CD4-positive, alpha-beta T cell treated with Interleukin-15 for 1 hour (primary cell): Measurements from ENCODE around the gene MRPS24.
"Not testable (repeated sequence)": the region's sequence is repeated elsewhere in the genome, so short reads cannot be mapped to it uniquely, and the experiment has no call there.

Experiments
- DNase-seq: peaks from one replicate; pipeline ENCODE4 v3.0.0-alpha.2; 2020

Gene MRPS24

DNA sequence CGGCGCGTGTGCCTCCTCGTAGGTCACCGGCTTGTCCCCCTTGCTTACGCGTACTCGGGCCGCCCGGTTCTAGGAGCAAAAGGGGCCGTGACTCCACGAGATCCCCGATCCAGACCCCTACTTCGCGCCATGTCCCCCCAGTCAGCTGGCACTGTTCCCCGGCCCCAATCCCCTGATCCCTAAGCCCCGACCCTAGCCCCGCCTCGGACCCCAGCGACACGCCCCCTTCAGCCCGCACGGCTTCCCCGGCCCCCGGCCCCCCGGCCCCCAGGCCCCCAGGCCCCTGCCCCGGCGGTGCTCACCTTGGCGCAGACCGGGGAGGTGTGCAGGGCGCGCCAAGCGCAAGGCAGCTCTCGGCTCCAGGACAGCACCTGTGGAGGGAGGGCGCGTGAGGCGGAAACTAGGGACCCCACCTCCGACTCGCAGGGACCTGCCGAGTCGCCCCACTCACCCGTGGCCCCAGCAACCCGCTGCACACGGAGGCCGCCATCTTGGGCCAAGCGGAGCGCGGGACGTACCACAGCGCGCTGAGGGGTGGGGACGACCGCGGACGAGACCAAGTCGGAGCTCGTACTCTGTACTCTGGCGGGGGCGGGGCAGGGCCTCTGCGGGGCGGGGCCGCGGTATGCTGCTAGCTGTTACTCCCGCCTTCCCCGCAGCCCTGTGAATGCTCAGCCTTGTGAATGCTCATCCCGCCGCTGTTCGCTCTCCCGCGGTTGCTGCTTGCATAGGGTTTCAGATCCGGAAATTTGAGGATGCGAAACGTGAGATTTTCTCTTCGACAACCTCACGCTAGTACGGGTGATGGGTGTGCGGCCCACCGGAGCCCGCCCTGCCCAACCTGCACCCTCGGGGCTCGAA lies at the start of gene MRPS24:
TSS of gene MRPS24 (minus strand) at position 512 of the 861 bp plus-strand sequence. CDS start at position 490, 22 bp downstream.
- DNase-seq: peak; percentile 94

DNA sequence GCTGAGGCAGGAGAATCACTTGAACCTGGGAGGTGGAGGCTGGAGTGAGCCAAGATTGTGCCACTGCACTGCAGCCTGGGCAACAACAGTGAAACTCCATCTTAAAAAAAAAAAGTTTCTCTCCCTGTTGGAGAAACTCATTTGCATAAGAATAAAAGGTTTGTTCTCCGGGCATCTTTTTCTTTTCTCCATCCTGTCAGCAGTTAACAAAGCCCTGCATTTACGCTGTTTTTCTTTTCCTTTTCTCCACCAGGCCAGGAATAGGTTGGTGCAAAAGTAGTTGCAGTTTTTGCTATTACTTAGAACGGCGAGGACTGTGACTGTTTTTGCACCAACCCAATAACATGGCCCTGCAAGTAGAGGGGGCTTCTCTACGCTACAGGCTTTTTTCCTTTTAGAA lies 46.6 kb upstream of the MRPS24 start:
- DNase-seq: no peak

DNA sequence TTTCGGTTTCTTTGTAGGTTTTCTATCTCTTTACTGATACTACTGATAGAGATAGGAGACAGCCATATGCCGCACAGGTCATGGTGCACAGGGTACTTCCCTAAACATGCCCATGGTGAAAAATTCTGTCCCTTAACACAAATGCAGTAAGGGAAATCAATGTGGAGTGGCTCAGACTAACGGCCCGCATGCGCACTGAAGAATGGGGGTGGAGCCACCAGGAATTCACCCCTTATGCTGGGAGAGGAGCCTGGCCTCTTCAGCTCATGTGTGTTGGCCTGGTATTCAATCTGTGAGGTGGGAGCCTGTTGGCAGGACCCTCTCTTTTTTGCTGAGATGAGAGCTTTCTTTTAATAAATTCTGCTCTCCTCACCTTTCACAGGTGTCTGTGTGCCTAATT lies 45.5 kb upstream of the MRPS24 start:
- DNase-seq: no peak

DNA sequence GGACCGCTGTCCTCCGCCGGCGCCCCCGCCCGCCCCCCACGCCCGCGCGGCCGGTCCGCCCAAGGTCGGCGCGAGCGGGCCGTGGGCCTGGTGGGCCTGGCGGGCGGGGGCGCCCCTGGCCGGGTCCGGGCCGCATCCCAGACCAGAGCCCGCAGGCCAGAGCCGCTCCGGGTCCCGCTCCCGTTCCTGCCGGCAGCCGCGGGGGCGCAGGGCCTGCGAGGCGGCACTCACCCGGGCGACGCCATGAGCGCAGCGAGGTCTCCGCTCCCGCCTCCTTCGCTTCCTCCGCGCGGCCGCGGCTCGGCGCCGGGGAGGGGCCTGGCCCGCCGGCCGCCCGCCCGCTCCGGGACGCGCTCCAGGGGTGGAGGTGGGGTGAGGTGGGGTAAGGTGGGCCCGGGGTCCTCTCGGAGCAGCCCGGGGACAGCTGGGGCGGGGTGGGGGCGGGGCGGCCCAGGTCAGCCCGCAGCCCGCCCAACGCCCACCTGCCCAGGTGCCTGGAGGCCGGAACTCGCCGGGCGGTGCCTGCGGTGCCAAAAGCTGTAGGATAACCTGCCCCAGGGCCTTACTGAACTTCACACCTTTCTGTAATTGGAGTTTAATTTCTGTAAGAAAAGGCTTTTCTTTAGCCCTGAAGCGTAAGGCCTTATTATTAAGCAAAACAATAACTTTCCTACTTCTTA lies 37.2 kb upstream of the MRPS24 start, which contains the start of gene URGCP:
TSS of gene URGCP (minus strand) at position 266 of the 680 bp plus-strand sequence. CDS start at position 245, 21 bp downstream.
- peak; percentile 40 for DNase-seq

DNA sequence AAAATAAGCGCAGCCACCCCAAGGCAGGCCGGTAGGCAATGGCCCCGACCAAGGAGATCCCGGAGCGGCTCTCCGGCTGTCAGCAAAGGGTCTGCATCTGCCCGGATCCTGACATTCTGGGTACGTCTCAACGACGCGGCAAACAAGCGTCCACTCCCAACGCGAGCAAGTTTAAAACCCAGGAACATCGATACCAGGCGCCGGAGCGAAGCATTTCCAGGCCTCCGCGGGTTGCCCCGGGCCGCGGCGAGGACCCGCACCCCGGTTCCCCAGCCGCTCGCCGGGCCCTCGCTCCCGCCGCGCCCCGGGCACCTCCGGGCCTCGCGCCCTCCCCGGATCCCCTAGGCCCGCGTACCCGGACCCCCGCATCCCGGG lies 36.6 kb upstream of the MRPS24 start:
- no peak for DNase-seq

DNA sequence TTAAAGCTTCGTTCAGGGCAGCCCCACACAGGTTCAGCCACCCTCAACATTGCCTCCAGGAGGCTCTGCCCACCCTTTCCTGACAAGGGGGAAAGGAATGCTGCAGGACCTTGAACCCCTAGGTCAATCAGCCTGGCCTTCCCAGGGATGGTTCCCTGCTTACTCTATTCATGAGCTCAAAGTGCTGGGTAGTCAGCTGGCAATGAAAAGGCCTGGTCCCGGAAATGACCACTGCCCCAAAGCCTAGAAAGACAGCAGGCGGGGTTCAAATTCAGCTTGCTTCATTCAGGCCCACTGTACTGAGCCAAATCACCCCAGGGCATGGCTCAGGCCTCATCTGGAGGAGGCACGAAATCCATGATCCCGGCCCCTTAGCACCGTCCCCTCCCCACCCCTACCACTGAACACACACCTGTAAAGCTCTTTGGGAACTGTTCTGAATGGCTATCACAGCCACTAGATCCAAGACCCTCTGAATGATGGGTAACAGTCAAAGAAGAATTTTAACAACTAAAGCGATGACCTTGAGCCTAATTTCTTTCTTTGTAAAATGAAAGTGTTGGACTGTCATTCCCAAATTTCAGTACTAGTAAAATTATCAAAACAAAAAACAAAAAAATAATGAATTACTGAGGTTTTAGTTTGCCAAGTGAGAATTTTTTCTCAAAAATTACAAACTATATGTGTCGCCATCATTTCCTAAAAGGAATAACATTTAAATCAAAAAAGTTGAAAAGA lies 36.1 kb upstream of the MRPS24 start:
- no peak for DNase-seq

DNA sequence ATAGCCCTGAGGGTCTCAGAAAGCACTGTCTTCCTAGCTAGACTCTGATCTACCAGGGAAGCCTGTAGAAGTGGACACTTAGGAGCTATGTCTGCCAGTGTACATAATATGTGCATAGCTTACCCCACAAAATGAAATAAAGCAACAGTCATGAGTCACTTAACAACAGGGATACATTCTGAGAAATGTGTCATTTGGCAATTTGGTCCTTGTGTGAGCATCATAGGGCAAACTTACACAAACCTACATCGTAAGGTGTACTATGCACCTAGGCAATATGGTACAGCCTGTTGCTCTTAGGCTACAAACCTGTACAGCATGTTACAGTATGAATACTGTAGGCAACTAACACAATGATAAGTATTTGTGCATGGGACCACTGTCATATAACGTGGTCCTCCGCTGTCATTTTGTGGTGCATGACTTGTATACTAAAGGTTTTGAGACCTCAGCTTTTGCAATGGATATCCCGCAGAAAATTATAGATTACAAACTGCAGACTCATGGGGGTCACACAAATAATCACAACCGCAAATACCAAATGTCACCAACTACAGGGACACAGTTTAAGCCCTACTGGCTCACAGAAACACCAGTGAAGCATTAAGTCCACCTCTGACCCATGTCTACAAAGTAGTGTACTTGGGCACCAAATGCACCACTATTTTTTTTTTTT lies 35.4 kb upstream of the MRPS24 start:
- no peak for DNase-seq

DNA sequence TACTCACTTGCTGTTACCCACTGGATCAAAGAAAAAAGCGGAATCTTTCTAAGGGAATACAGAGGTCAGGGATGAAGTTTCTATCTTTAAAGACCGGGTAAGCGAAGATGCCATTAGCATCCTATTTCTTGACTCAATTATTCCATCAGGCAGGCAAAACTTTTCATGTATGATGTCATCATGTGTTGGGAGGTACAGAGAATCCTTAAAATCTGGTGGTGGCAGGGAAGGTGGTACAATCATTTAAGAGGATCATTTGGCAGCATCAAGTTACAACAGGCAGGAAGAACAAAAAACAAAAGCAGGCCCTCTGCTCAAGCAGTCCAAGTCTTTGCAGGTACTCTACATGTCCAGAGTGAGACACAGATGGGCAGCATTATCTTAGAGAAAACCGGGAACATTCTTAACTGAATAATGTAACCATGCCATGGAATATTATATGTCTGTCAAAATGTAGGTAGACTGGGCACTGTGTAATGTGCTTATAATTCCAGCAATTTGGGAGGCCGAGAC lies 33.3 kb upstream of the MRPS24 start:
- DNase-seq: no peak

DNA sequence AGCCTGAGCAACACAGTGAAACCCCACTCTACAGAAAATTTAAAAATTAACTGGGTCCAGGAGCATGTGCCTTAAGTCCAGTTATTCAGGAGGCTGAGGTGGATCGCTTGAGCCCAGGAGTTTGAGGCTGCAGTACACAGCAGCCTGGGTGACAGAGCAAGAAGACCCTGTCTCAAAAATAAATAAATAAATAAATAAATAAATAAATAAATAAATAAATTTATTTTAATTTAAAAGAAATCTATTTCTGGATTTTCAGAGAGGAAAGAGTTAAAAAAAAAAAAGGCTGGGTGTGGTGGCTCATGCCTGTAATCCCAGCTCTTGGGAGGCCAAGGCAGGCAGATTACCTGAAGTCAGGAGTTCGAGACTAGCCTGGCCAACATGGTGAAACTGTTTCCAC lies 29.3 kb upstream of the MRPS24 start:
- not testable (repeated sequence) for DNase-seq

DNA sequence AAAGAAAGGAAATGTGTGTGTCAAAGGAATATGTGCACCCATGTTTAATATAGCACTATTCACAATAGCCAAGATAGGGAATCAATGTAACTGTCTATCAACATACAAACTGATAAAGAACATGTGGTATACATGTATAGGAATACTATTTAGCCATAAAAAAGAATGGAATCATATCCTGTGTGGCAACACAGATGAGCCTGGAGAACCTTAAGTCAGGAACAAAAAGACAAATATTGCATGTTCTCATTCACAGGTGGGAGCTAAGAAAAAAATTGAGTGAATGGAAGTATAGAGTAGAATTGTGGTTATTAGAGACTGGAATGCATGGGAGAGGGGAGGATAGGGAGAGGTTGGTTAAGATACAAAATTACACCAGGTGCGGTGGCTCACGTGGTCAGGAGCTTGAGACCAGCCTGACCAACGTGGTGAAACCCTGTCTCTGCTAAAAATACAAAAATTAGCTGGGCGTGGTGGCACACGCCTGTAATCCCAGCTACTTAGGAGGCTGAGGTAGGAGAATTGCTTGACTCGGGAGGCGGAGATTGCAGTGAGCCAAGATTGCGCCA lies 26.6 kb upstream of the MRPS24 start:
- DNase-seq: no peak

DNA sequence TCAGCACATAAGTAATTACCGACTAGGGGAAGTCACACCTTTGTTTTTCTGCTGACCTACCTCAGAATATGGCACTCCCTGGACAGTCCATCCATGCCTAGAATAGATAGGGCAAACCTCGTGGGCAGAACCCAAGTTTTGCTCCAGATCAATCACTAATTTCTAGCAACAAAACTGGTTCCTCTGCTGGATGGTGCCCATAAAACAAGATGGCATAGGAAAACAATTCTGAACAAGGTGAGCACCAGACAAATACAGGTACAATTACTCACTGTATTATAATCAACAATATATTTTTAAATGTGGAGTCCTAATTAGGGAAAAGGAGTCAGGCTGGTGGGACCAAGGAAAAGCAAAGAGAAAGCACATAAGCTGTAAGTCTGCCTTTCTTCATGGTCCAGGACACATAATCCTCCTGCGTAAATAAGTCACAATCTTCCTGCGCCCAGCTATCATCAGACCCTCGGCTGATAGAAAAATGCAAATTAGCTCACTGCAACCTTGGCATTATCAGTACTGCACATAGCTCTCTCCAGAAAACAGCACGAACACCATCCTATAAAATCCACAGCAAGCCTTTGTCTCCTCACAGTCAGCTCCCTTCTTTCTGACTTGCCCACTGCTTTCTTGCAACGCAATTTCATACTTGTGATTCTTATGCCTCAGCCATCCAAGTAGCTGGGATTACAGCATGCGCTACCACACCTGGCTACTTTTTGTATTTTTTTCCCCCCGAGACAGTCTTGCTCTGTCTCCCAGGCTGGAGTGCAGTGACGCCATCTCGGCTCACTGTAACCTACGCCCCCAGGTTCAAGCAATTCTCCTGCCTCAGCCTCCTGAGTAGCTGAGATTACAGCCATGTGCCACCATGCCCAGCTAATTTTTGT lies 22.0 kb upstream of the MRPS24 start:
- no peak for DNase-seq

DNA sequence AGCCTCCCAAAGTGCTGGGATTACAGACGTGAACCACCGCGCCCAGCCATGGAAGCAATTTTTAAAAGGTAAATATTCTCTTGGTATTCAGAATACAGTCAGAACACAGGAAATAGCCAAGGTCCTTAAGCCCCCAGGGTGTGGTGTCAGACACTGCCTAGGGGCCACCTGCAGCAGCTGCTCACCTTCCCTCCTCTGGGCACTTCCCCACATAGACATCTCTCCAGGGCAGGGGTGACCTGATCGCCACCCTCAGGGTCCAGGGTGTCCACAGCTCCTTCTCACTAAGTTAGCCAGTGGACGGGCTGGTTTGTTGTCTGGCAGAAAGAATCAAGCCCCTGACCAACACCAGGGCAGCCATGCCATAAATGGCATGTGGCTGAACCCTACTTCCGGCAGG lies 21.2 kb upstream of the MRPS24 start:
- DNase-seq: no peak

DNA sequence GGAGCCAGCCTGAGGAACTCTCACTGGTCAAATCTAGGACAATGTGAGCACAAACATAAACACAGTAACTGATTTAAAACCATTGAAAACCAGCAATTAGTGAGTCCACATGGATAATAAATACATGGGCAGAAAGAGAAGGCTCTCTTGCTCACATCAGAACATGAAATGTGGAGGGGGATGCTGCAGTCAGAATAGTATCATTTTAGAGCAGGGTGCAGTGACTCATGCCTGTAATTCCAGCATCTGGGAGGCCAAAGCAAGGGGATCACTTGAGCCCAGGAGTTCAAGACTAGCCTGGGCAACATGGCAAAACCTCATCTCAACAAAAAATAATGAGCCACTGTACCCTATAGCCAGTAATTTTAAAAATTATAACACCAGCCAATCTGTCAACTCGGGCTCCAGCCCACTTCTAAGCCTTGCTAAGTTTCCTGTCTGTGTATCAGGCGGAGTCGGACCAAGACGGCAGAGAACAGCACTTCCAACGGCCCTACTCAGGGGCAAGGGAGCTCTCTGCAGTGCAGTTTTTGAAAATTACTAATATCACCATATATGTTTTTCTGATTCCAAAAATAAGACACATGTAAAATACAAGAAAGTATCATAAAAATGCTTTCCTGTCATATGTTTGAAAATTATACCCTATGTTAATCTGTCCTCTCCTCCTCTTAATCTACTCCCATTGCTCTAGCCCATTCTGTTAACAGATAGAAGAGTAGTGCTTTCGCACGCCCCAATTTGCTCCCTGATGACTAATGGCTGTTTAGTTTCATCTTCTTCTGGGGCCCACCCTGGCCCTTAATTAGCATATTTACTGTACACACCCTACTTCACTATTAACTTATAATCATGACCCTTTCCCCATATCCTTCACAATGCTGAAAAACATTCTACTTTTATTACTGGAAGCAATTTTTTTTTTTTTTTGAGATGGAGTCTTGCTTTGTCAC lies 20.0 kb upstream of the MRPS24 start:
- no peak for DNase-seq

DNA sequence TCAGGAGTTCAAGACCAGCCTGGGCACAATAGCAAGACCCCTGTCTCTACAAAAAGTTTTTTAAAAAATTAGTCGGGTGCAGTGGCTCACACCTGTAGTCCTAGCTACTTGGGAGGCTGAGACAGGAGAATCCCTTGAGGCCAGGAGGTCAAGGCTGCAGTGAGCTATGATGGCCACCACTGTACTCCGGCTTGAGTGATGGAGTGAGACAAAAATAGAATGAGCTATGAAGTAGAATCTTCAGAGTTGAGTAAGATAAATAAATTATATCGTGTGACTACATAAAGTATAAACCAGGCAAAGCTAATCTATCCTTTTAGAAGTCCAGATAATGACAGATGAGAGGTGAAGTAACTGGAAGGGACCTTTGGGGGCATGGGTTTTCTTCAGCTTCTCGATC lies 15.3 kb upstream of the MRPS24 start:
- DNase-seq: no peak

DNA sequence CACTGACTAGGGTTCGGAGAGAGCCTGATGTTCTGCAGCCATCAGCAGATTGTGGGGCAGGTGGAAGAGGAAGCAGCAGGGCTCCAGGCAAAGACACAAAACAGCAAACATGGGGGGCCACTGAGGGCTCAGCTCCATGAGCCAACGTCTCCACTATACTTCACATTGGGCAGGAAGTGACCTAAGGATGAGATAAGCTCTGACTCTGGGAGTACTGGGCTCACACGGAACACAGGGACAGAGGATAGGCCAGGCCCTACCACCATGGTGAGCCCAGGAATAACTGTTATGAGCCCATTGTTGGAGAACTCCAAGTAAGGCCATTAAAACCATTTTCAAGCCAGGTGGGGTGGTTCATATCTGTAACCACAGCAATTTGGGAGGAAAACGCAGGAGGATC lies 14.9 kb upstream of the MRPS24 start:
- DNase-seq: no peak

DNA sequence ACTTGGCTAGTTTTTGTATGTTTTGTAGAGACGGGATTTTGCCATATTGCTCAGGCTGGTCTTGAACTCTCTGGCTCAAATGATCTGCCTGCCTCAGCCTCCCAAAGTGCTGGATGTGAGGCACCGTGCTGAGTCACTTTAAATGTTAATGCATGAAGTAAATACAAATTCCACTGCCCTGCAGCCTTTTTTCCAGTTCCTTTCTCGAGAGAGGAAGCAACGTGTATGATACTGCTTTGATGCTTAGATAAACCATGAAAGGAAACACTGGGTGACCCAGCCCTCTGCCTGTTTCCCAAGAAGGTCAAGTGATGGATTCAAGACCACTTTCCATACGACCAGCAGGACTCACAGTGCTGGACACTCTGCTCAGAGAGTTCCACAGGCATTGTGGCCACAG lies 11.3 kb upstream of the MRPS24 start:
- no peak for DNase-seq

DNA sequence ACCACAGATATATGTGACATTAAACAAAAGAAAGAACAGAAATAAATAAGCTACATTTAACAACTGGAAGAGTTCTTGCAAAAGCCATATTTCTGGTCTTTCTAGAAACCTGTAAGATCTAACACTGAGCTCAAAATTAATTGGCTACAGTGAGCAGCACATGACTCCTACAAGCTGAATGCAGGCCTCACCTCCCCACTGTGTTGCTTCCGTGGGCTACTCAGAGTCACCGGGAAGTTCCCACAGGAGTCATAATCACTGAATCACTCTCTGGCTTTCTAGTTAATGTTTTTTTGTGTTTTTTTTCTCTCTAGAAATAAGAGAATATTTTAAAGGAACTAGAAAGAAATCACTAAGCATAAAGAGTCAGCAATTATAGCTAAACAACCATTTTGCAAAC lies 10.2 kb upstream of the MRPS24 start:
- no peak for DNase-seq

DNA sequence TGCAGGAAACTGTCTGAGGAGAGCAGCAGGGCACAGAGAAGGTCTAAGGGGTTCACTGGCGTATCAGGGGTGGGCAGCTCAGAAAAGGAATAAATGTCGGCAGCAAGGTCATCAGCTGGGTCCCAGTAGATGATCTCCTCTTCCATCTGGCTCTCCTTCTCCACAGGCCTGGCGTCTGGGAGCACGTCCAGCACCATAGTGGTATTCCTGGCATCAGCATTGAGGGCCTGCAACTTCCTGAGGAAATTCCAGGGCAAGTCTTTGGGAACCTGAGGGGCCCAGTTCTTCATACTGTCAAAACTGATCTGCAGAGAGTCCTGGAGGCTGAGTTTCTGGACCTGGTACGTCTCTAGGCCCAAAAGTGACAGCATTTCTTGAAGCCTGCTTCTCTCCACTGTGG lies 9.6 kb upstream of the MRPS24 start:
- DNase-seq: no peak

DNA sequence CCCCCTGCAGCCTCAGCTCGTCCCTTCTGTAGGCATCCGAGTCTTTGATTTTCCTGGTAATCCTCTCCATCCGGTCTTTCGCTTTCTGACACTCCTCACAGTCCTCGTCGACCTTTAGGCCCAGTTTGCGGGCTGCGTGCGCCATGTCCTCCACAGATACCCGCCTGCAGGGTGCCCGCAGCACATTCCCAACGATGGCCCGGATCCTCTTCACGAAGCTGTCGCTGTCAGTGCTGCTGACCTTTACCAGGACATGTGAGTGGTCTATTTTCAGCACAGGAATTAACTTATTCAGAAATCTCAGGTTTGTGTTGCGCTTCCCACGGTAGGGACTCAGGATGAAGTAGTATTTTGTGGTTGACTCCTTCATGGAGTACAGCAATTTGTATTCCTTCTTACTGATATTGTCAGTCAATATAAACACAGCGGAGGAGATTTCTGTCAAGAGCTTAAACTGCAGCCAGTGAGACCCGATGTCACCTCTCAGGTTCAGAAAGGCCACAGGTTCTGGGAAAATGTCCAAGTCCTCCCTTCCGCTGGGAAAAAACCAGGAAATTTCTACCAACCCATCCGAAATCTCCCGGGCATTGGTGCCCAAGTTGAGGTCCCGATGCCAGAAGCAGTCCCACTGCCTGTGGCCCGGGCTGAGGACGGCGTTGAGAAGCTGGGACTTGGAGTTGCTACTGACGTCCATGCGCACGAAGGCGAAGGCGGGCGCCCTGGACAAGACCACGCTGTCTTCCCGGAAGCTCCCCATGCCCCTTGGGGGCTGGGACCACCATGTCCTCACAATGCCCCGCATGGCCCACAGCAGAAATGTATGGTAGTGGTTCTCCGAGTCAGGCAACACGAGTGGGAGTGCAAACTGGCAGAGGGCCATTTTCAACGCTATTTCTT lies 8.9 kb upstream of the MRPS24 start:
- no peak for DNase-seq
